Measurements from ENCODE around the gene PRKCD. TPM values are rescaled to one million over a fixed set of nuclear protein-coding genes. Genes with fewer than 3 reads are reported as not detected.

PRKCD gene
- total and polyA plus RNA-seq, 2 of the 4 experiments (the other 2 are of a cell fraction): 4.3 to 19.0 TPM

- Histone ChIP-seq H4K20me1 (ENCODE audit: insufficient read depth, low read length) (peaks cover 6% of the 10 kb centered on the region; the same call in 1 of the 2 replicates), H3K23ac (ENCODE audit: low read depth, low read length) (no peak overlapping the region), H3K9me3 (ENCODE audit: control insufficient read depth, insufficient read depth, low read length) (no peaks in the 10 kb centered on the region), H3K4ac (ENCODE audit: low read depth, low read length) (no peak overlapping the region), H3K27ac (ENCODE audit: insufficient read depth, low read length) (no peak overlapping the region), H2BK20ac (ENCODE audit: low read depth, low read length) (no peak overlapping the region), H2BK15ac (ENCODE audit: low read depth, low read length) (no peak overlapping the region), H3K56ac (ENCODE audit: extremely low read depth, insufficient read depth, low read length) (no peak overlapping the region), H3K14ac (replicated peaks; ENCODE audit: low read depth, low read length) (no peak overlapping the region), H3K4me3 (ENCODE audit: insufficient read depth, low read depth, low read length) (no peak overlapping the region), H3K9ac (ENCODE audit: low read depth, low read length) (no peak overlapping the region), H2AFZ (replicated peaks; ENCODE audit: low read length, poor library complexity) (no peak overlapping the region), H3K36me3 (ENCODE audit: control insufficient read depth, insufficient read depth, low read length) (peaks cover 39% of the 10 kb centered on the region), H3K4me1 (ENCODE audit: control insufficient read depth, insufficient read depth, low read length) (peaks cover 3% of the 10 kb centered on the region; the same call in 1 of the 2 replicates), H4K5ac (ENCODE audit: low read depth, low read length) (no peak overlapping the region), H2AK5ac (ENCODE audit: low read depth, low read length) (no peak overlapping the region), H4K8ac (ENCODE audit: low read depth in 2 of 2, low read length in 2 of 2) (no peak overlapping the region), H3K27me3 (ENCODE audit: control insufficient read depth, insufficient read depth, low read length) (no peaks in the 10 kb centered on the region), H3K18ac (ENCODE audit: low read depth, low read length) (no peak overlapping the region), H3K9me1 (ENCODE audit: insufficient read depth, low read length) (peaks cover 5% of the 10 kb centered on the region; the same call in 1 of the 2 replicates), H3K79me1 (ENCODE audit: low read depth in 1 of 2, low read length in 2 of 2) (no peaks in the 10 kb centered on the region; a peak in 1 of 4 replicates), H3K4me2 (ENCODE audit: low read depth, low read length) (no peak overlapping the region), H2BK120ac (ENCODE audit: low read depth, low read length) (no peak overlapping the region), H2BK5ac (ENCODE audit: low read depth, low read length, poor library complexity, severe bottlenecking) (no peak overlapping the region), H2AK9ac (replicated peaks; ENCODE audit: low read depth, low read length, poor library complexity) (no peak overlapping the region), H4K91ac (ENCODE audit: insufficient read depth, low read depth, low read length) (no peak overlapping the region)
- ChIA-PET POLR2A (ENCODE audit: unreplicated experiment) (no interaction called here), CTCF (no interaction called here)
- in situ Hi-C loops (cut with MboI; ENCODE audit: low sequenced_read_pairs): no loop called here
- WGBS, 2 experiments (ENCODE audit: extremely low coverage in 2 of 2, insufficient read length in 1 of 2): no CpG with 5 or more reads among the region's 20 CpGs
- BruUV-seq (replicated peaks): no TSS peak
- intact Hi-C loops (cut with micrococcal nuclease): no loop called here
- dilution Hi-C loops (cut with HindIII; ENCODE audit: low sequenced_read_pairs, unreplicated experiment): no loop called here
- DNase-seq (no peak), ATAC-seq (ENCODE audit: low read depth) (no peak)
- no peak for TF ChIP-seq BHLHE40 (IDR thresholded peaks at IDR 0.05; ENCODE audit: low read depth, low read length)
- no peak for TF ChIP-seq RFX5 (IDR thresholded peaks at IDR 0.05; ENCODE audit: low read depth, low read length)
- TF ChIP-seq CHD1 (IDR thresholded peaks at IDR 0.05; ENCODE audit: low read depth, low read length): no peak
- TF ChIP-seq MAZ (IDR thresholded peaks at IDR 0.05; ENCODE audit: borderline replicate concordance, low read depth, low read length): no peak
- TF ChIP-seq SMC3 (IDR thresholded peaks at IDR 0.05; ENCODE audit: low read depth, low read length): no peak
- no peak for TF ChIP-seq RCOR1 (IDR thresholded peaks at IDR 0.05; ENCODE audit: insufficient replicate concordance, low read length)
These were observed 21.9 kb downstream of the PRKCD start for GRCh38 chr3:53182764-53183355.

Data from IMR-90 (cell line).